ENCODE data around the gene USP6. TPM values are rescaled to one million over a fixed set of nuclear protein-coding genes. Genes with fewer than 3 reads are reported as not detected.
"Not testable (repeated sequence)": the region's sequence is repeated elsewhere in the genome, so short reads cannot be mapped to it uniquely, and the experiment has no call there.

USP6 gene
- total and polyA plus RNA-seq, 2 experiments from 2014 or later = 0.07 to 0.11 TPM

GRCh38 chr17:5131146-5131715 lies 15.4 kb downstream of the USP6 start:
- Histone ChIP-seq H3K9me2 (replicated peaks; ENCODE audit: insufficient read depth) (no peaks in the 10 kb centered on the region), H2AFZ (no peak overlapping the region), H3K4me3 (no peak overlapping the region), H3K27ac (no peak overlapping the region), H3K4me1 (ENCODE audit: insufficient read depth) (no peaks in the 10 kb centered on the region), H3K9me3 (ENCODE audit: low read depth) (no peaks in the 10 kb centered on the region), H3K36me3 (replicated peaks; ENCODE audit: insufficient read depth, low read depth) (no peaks in the 10 kb centered on the region), H3K4me2 (no peak overlapping the region), H3K27me3 (no peaks in the 10 kb centered on the region), H4K20me1 (ENCODE audit: insufficient read depth, poor library complexity, severe bottlenecking) (no peaks in the 10 kb centered on the region), H3K79me2 (no peaks in the 10 kb centered on the region)
- TF ChIP-seq EZH2phosphoT487 (IDR thresholded peaks at IDR 0.05; ENCODE audit: low read depth, severe bottlenecking, unreplicated experiment) (no peak), CTCF (IDR thresholded peaks at IDR 0.05; ENCODE audit: poor library complexity) (no peak), EZH2 (IDR thresholded peaks at IDR 0.05; ENCODE audit: borderline replicate concordance) (no peak)
- no peak for DNase-seq (ENCODE audit: low spot score)
- 90% methylated on average over 6 of the region's 7 CpGs for WGBS (ENCODE audit: low lambda C conversion rate, missing lambda C conversion rate)

DNA sequence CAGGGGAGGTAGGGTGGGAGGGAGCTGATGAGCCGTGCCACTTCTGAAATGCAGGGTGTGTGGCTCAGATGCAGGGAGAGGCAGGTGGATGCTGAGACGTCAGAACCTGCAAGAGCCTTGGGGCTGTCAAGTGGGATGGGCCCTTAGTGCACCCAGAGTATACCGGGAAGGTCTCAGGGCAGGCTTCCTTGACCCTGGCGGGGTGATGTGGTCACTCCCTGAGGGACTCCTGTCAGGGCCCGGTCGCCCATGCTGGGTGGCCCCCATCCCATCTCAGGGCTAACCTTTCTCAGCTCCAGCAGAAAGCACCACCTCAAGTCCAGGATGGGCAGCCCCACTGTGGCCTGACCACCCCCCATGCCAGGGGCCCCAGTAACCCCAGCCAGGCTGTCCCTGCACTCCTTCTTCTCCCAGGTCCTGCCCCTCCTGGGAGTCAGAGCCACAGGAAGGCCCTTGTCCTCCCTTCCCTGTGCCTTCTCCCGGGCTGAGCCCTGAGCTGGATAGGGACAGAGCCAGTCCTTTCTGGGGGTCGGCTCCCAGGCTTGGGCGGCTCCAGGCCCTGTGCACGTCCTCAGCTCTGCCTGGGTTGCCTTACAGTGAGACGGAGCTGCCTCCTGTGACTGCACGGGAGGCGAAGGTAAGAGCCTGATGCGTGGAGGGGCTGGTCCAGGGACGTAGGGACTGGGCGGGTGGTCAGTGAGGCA lies 16.1 kb downstream of the USP6 start:
- H3K9me2 ChIP-seq (replicated peaks; ENCODE audit: insufficient read depth); H4K20me1 ChIP-seq (ENCODE audit: insufficient read depth, poor library complexity, severe bottlenecking); H3K27me3 ChIP-seq; H2AFZ ChIP-seq; H3K79me2 ChIP-seq; H3K4me1 ChIP-seq (ENCODE audit: insufficient read depth); H3K27ac ChIP-seq; H3K4me2 ChIP-seq; H3K9me3 ChIP-seq (ENCODE audit: low read depth); H3K4me3 ChIP-seq; H3K36me3 ChIP-seq (replicated peaks; ENCODE audit: insufficient read depth, low read depth); DNase-seq (ENCODE audit: low spot score): not testable (repeated sequence)
- 89% methylated on average over 16 of the region's 16 CpGs for WGBS (ENCODE audit: low lambda C conversion rate, missing lambda C conversion rate)

GRCh38 chr17:5132503-5133225 lies 16.8 kb downstream of the USP6 start:
- WGBS (ENCODE audit: low lambda C conversion rate, missing lambda C conversion rate) = 93% methylated on average over 15 of the region's 15 CpGs

GRCh38 chr17:5133311-5133710 lies 17.5 kb downstream of the USP6 start:
- TF ChIP-seq CTCF (IDR thresholded peaks at IDR 0.05; ENCODE audit: poor library complexity) = no peak
- no peak for TF ChIP-seq EZH2 (IDR thresholded peaks at IDR 0.05; ENCODE audit: borderline replicate concordance)
- TF ChIP-seq EZH2phosphoT487 (IDR thresholded peaks at IDR 0.05; ENCODE audit: low read depth, severe bottlenecking, unreplicated experiment) = no peak

More at GRCh38 chr17:5132503-5133225, 16.8 kb downstream of the USP6 start:
- not testable (repeated sequence) for H3K27ac ChIP-seq; H3K79me2 ChIP-seq; H3K4me2 ChIP-seq; DNase-seq (ENCODE audit: low spot score); H3K4me3 ChIP-seq; H3K9me3 ChIP-seq (ENCODE audit: low read depth); H3K36me3 ChIP-seq (replicated peaks; ENCODE audit: insufficient read depth, low read depth); H3K9me2 ChIP-seq (replicated peaks; ENCODE audit: insufficient read depth); H2AFZ ChIP-seq; H3K27me3 ChIP-seq; H4K20me1 ChIP-seq (ENCODE audit: insufficient read depth, poor library complexity, severe bottlenecking); H3K4me1 ChIP-seq (ENCODE audit: insufficient read depth)

GRCh38 chr17:5133961-5134360 lies 18.1 kb downstream of the USP6 start:
- DNase-seq (ENCODE audit: low spot score); H3K9me3 ChIP-seq (ENCODE audit: low read depth); H3K36me3 ChIP-seq (replicated peaks; ENCODE audit: insufficient read depth, low read depth); H3K4me2 ChIP-seq; H3K4me3 ChIP-seq; H4K20me1 ChIP-seq (ENCODE audit: insufficient read depth, poor library complexity, severe bottlenecking); H3K4me1 ChIP-seq (ENCODE audit: insufficient read depth); H2AFZ ChIP-seq; H3K27ac ChIP-seq; H3K9me2 ChIP-seq (replicated peaks; ENCODE audit: insufficient read depth); H3K27me3 ChIP-seq; H3K79me2 ChIP-seq: not testable (repeated sequence)
- 94% methylated on average over 8 of the region's 8 CpGs for WGBS (ENCODE audit: low lambda C conversion rate, missing lambda C conversion rate)

More at GRCh38 chr17:5133311-5133710, 17.5 kb downstream of the USP6 start:
- Histone ChIP-seq H3K4me2 (no peak overlapping the region), H3K36me3 (replicated peaks; ENCODE audit: insufficient read depth, low read depth) (no peaks in the 10 kb centered on the region), H3K27ac (no peak overlapping the region), H3K9me3 (ENCODE audit: low read depth) (no peaks in the 10 kb centered on the region), H2AFZ (no peak overlapping the region), H3K9me2 (replicated peaks; ENCODE audit: insufficient read depth) (no peaks in the 10 kb centered on the region), H3K79me2 (no peaks in the 10 kb centered on the region), H4K20me1 (ENCODE audit: insufficient read depth, poor library complexity, severe bottlenecking) (no peaks in the 10 kb centered on the region), H3K4me3 (no peak overlapping the region), H3K27me3 (no peaks in the 10 kb centered on the region), H3K4me1 (ENCODE audit: insufficient read depth) (no peaks in the 10 kb centered on the region)
- WGBS (ENCODE audit: low lambda C conversion rate, missing lambda C conversion rate) = 91% methylated on average over 8 of the region's 8 CpGs
- DNase-seq (ENCODE audit: low spot score) = no peak

- not testable (repeated sequence) for H3K27ac ChIP-seq; H3K79me2 ChIP-seq; H3K36me3 ChIP-seq (replicated peaks; ENCODE audit: insufficient read depth, low read depth); H4K20me1 ChIP-seq (ENCODE audit: insufficient read depth, poor library complexity, severe bottlenecking); H2AFZ ChIP-seq; H3K4me1 ChIP-seq (ENCODE audit: insufficient read depth); H3K9me3 ChIP-seq (ENCODE audit: low read depth); DNase-seq (ENCODE audit: low spot score); H3K27me3 ChIP-seq; H3K4me2 ChIP-seq; H3K9me2 ChIP-seq (replicated peaks; ENCODE audit: insufficient read depth); H3K4me3 ChIP-seq
- 92% methylated on average over 11 of the region's 11 CpGs for WGBS (ENCODE audit: low lambda C conversion rate, missing lambda C conversion rate)
Observed at GRCh38 chr17:5134571-5134970, 18.7 kb downstream of the USP6 start.

All from hepatocyte (in vitro differentiated cells).